Large intestine (tissue), 3 donors: ENCODE measurements around the gene RPP25. TPM values are rescaled to one million over a fixed set of nuclear protein-coding genes. Genes with fewer than 3 reads are reported as not detected.

Experiments
- DNase-seq, 2 donors: peaks; one replicate each; pipeline versions ENCODE4 v3.0.0 to v3.0.0-alpha.2; 2013
- H3K27ac ChIP-seq: one replicate; pipeline ENCODE4 v1.5.1; 2013; ENCODE audit warnings: low read length
- H3K27me3 ChIP-seq: 2 replicates; pipeline ENCODE4 v1.6.1; 2013; ENCODE audit warnings: low read length; ENCODE audit not compliant: control insufficient read depth, insufficient read depth
- H3K36me3 ChIP-seq: 2 replicates; pipeline ENCODE4 v1.6.1; 2013; ENCODE audit warnings: low read length; ENCODE audit not compliant: control insufficient read depth, insufficient read depth
- H3K4me1 ChIP-seq: one replicate; pipeline ENCODE4 v1.6.1; 2013; ENCODE audit warnings: low read length; ENCODE audit not compliant: control insufficient read depth, insufficient read depth
- H3K4me3 ChIP-seq: one replicate; pipeline ENCODE4 v1.5.1; 2013; ENCODE audit warnings: low read length
- H3K9me3 ChIP-seq: one replicate; pipeline ENCODE4 v1.6.1; 2013; ENCODE audit warnings: mild to moderate bottlenecking, low read depth, low read length, moderate library complexity; ENCODE audit not compliant: control insufficient read depth
- whole genome bisulfite sequencing: methylation state at CpG from one replicate; pipeline ENCODE4 v1.1.5; 2013; ENCODE audit warnings: low lambda C conversion rate; ENCODE audit not compliant: insufficient coverage; 5-methylcytosine and 5-hydroxymethylcytosine counted together
- polyA plus RNA-seq: library from polyadenylated mRNA; unstranded; fragments of 120-200 nt; gene quantifications from one replicate; pipeline ENCODE4 v1.2.1, GENCODE V29; 2013

RPP25 gene
- polyA plus RNA-seq, 1 donor, result 6.2 TPM

GRCh38 chr15:74994236-74994635 lies 37.7 kb upstream of the RPP25 start:
- no peak for DNase-seq
- H3K36me3 ChIP-seq, result no peaks in the 10 kb centered on the region
- no peak overlapping the region for H3K27ac ChIP-seq
- H3K4me3 ChIP-seq, result no peak overlapping the region
- H3K9me3 ChIP-seq, result no peaks in the 10 kb centered on the region
- no CpG with 5 or more reads among the region's 2 CpGs for WGBS
- H3K27me3 ChIP-seq, result peaks cover 4% of the 10 kb centered on the region
- H3K4me1 ChIP-seq, result peaks cover 5% of the 10 kb centered on the region

- DNase-seq, result no peak
- peaks cover 4% of the 10 kb centered on the region for H3K27me3 ChIP-seq
- no peak overlapping the region for H3K27ac ChIP-seq
- peaks cover 3% of the 10 kb centered on the region for H3K4me1 ChIP-seq
- WGBS, result no CpG with 5 or more reads among the region's 1 CpG
- H3K9me3 ChIP-seq, result no peaks in the 10 kb centered on the region
- H3K4me3 ChIP-seq, result no peak overlapping the region
- no peaks in the 10 kb centered on the region for H3K36me3 ChIP-seq
Measured at GRCh38 chr15:74992619-74993018, 36.0 kb upstream of the RPP25 start.

GRCh38 chr15:74989527-74989926 lies 33.0 kb upstream of the RPP25 start:
- H3K4me3 ChIP-seq, result no peak overlapping the region
- no peak overlapping the region for H3K27ac ChIP-seq
- DNase-seq, result no peak
- H3K27me3 ChIP-seq, result peaks cover 9% of the 10 kb centered on the region
- no peaks in the 10 kb centered on the region for H3K36me3 ChIP-seq
- no peaks in the 10 kb centered on the region for H3K4me1 ChIP-seq
- no peaks in the 10 kb centered on the region for H3K9me3 ChIP-seq

GRCh38 chr15:74988007-74988800 lies 31.6 kb upstream of the RPP25 start:
- Histone ChIP-seq H3K9me3 (no peaks in the 10 kb centered on the region), H3K27ac (no peak overlapping the region), H3K4me1 (no peaks in the 10 kb centered on the region), H3K36me3 (no peaks in the 10 kb centered on the region), H3K4me3 (no peak overlapping the region), H3K27me3 (peaks cover 12% of the 10 kb centered on the region)
- peak; percentile 35 to 39 for DNase-seq
- no CpG with 5 or more reads among the region's 4 CpGs for WGBS

- no peak for DNase-seq
- Histone ChIP-seq H3K27ac (no peak overlapping the region), H3K36me3 (no peaks in the 10 kb centered on the region), H3K4me1 (no peaks in the 10 kb centered on the region), H3K4me3 (no peak overlapping the region), H3K9me3 (no peaks in the 10 kb centered on the region), H3K27me3 (peaks cover 10% of the 10 kb centered on the region)
- WGBS, result 14% methylated on average over 2 of the region's 4 CpGs
Measured at GRCh38 chr15:74983725-74984231, 27.2 kb upstream of the RPP25 start.

- H3K27ac ChIP-seq, result no peak overlapping the region
- no peak for DNase-seq
Measured at GRCh38 chr15:74982183-74982582, 25.6 kb upstream of the RPP25 start.

GRCh38 chr15:74978503-74978902 lies 21.9 kb upstream of the RPP25 start:
- Histone ChIP-seq H3K9me3 (no peaks in the 10 kb centered on the region), H3K4me1 (no peaks in the 10 kb centered on the region), H3K27me3 (peaks cover 4% of the 10 kb centered on the region), H3K36me3 (no peaks in the 10 kb centered on the region), H3K27ac (no peak overlapping the region), H3K4me3 (no peak overlapping the region)
- WGBS, result no CpG with 5 or more reads among the region's 3 CpGs
- no peak for DNase-seq

More at GRCh38 chr15:74982183-74982582, 25.6 kb upstream of the RPP25 start:
- no CpG with 5 or more reads among the region's 5 CpGs for WGBS
- Histone ChIP-seq H3K27me3 (peaks cover 12% of the 10 kb centered on the region), H3K36me3 (no peaks in the 10 kb centered on the region), H3K4me3 (no peak overlapping the region), H3K9me3 (no peaks in the 10 kb centered on the region), H3K4me1 (no peaks in the 10 kb centered on the region)

GRCh38 chr15:74978077-74978476 lies 21.5 kb upstream of the RPP25 start:
- DNase-seq, result no peak
- Histone ChIP-seq H3K9me3 (no peaks in the 10 kb centered on the region), H3K36me3 (no peaks in the 10 kb centered on the region), H3K4me3 (no peak overlapping the region), H3K4me1 (no peaks in the 10 kb centered on the region), H3K27me3 (peaks cover 4% of the 10 kb centered on the region), H3K27ac (no peak overlapping the region)
- no CpG with 5 or more reads among the region's 1 CpG for WGBS

GRCh38 chr15:74977599-74977998 lies 21.0 kb upstream of the RPP25 start:
- H3K4me1 ChIP-seq, result no peaks in the 10 kb centered on the region
- no peak overlapping the region for H3K4me3 ChIP-seq
- H3K36me3 ChIP-seq, result no peaks in the 10 kb centered on the region
- H3K27ac ChIP-seq, result no peak overlapping the region
- 86% methylated on average over 1 of the region's 4 CpGs for WGBS
- no peak for DNase-seq
- no peaks in the 10 kb centered on the region for H3K9me3 ChIP-seq
- peaks cover 4% of the 10 kb centered on the region for H3K27me3 ChIP-seq

- DNase-seq, result no peak
- H3K4me3 ChIP-seq, result no peak overlapping the region
- WGBS, result no CpG with 5 or more reads among the region's 1 CpG
- no peak overlapping the region for H3K27ac ChIP-seq
- no peaks in the 10 kb centered on the region for H3K4me1 ChIP-seq
- H3K27me3 ChIP-seq, result peaks cover 4% of the 10 kb centered on the region
- no peaks in the 10 kb centered on the region for H3K9me3 ChIP-seq
- H3K36me3 ChIP-seq, result no peaks in the 10 kb centered on the region
Measured at GRCh38 chr15:74976159-74976558, 19.6 kb upstream of the RPP25 start.

GRCh38 chr15:74967670-74968069 lies 11.1 kb upstream of the RPP25 start:
- no peak overlapping the region for H3K4me3 ChIP-seq
- WGBS, result no CpG with 5 or more reads among the region's 5 CpGs
- H3K27me3 ChIP-seq, result peaks cover 6% of the 10 kb centered on the region
- no peak overlapping the region for H3K27ac ChIP-seq
- no peak for DNase-seq
- no peaks in the 10 kb centered on the region for H3K9me3 ChIP-seq
- H3K4me1 ChIP-seq, result no peaks in the 10 kb centered on the region
- no peaks in the 10 kb centered on the region for H3K36me3 ChIP-seq
